Thyroid gland (tissue), 4 donors: ENCODE measurements around the gene ZNF524.

Experiments used
- POLR2A ChIP-seq, 2 donors: fragments of 450-650 bp; IDR thresholded peaks; one replicate each; pipeline ENCODE4 v1.6.1; 2017; ENCODE audit warnings: antibody characterized with exemption in 2 of 2, mild to moderate bottlenecking in 2 of 2, moderate library complexity in 1 of 2
- TF ChIP-seq, protein P1 (sequence below), 6 experiments: fragments of 200-600 bp in 3 of 6; fragments of 450-650 bp in 3 of 6; sonication (generic) in 3 of 6; IDR thresholded peaks; one replicate each; pipeline ENCODE4 v1.5.1; 2016 to 2019; ENCODE audit warnings: antibody characterized with exemption in 6 of 6, mild to moderate bottlenecking in 2 of 6, inconsistent platforms in 1 of 6, moderate library complexity in 1 of 6

DNA sequence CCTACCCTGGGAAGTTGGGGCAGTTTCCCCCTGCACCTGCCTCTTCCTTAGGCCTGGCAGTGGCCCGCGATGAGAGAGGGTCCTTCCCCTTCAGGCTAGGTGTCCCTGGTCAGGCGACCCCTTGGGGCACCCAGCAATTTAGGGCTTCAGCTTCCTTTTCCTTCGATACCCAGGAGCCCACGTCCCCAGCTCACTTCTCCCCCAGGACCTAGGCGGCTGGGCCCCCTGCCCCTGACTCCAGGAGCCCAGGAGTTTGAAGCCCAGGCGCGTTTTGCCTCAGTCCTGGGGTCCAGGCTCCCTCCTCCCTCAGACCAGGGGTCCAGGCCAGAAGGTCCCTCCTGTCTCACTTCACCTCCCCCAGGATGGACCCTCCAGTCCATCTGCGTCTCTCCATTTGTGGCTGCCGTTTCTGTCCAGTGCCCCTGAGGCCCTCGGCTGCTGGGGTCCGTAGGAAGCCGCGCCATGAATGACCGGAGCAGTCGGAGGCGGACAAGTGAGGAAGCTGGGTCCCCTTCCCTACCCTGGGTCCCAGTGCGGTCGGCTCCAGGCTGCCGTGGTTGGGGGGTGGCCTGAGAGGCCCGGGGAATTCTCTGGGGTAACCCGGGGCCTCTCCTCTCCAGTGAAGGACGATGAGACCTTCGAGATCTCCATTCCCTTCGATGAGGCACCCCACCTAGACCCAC is 48.6 kb downstream of the ZNF524 start:
- no peak for TF ChIP-seq POLR2A (IDR thresholded peaks at IDR 0.05)
- TF ChIP-seq, protein P1, sequence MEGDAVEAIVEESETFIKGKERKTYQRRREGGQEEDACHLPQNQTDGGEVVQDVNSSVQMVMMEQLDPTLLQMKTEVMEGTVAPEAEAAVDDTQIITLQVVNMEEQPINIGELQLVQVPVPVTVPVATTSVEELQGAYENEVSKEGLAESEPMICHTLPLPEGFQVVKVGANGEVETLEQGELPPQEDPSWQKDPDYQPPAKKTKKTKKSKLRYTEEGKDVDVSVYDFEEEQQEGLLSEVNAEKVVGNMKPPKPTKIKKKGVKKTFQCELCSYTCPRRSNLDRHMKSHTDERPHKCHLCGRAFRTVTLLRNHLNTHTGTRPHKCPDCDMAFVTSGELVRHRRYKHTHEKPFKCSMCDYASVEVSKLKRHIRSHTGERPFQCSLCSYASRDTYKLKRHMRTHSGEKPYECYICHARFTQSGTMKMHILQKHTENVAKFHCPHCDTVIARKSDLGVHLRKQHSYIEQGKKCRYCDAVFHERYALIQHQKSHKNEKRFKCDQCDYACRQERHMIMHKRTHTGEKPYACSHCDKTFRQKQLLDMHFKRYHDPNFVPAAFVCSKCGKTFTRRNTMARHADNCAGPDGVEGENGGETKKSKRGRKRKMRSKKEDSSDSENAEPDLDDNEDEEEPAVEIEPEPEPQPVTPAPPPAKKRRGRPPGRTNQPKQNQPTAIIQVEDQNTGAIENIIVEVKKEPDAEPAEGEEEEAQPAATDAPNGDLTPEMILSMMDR (IDR thresholded peaks at IDR 0.05), result no peak
